ENCODE results near the gene NXF1.
"Not testable (repeated sequence)": the region's sequence is repeated elsewhere in the genome, so short reads cannot be mapped to it uniquely, and the experiment has no call there.

Gene NXF1

GRCh38 chr11:62842171-62842741 lies 37.0 kb upstream of the NXF1 start:
- Mint-ChIP-seq H3K4me3 (no peak overlapping the region), H3K27me3 (peaks cover 5% of the 10 kb centered on the region), H3K9me3 (no peaks in the 10 kb centered on the region), H3K27ac (no peak overlapping the region), H3K36me3 (peaks cover 14% of the 10 kb centered on the region), H3K4me1 (peaks cover 22% of the 10 kb centered on the region)
- CTCF ChIA-PET = interaction anchor here (1.1 kb wide), 1 partner anchor 56 kb away, joined by 3 read pairs; no protein-coding TSS in a partner anchor
- peak; percentile 61 for DNase-seq

GRCh38 chr11:62841361-62842170 lies 36.3 kb upstream of the NXF1 start:
- CTCF ChIA-PET = interaction anchor here (1.0 to 1.8 kb wide), 4 partner anchors 13 to 56 kb away, joined by 3 to 6 read pairs (median 4); partner anchors contain the start of gene TMEM179B
- Mint-ChIP-seq H3K4me3 (no peak overlapping the region), H3K27me3 (no peaks in the 10 kb centered on the region), H3K36me3 (peaks cover 16% of the 10 kb centered on the region), H3K4me1 (peaks cover 22% of the 10 kb centered on the region), H3K9me3 (no peaks in the 10 kb centered on the region), H3K27ac (no peak overlapping the region)
- peak; percentile 91 for DNase-seq

DNA sequence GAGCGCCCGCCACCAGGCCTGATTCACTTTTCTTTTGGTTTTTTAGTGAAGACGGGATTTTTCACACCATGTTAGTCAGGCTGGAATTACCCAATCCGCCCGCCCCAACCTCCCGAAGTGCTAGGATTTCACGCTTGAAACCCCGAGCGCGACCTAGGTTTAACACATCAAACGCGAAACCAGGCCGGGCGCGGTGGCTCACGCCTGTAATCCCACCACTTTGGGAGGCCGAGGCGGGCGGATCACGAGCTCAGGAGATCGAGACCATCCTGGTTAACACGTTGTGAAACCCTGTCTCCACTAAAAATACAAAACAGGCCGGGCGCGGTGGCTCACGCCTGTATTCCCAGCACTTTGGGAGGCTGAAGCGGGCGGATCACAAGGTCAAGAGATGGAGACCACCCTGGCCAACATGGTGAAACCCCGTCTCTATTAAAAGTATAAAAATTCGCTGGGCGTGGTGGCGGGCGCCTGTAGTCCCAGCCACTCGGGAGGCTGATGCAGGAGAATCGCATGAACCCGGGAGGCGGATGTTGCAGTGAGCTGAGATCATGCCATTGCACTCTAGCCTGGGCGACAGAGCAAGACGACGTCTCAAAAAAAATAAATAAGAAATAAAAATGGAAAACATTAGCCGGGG lies 35.6 kb upstream of the NXF1 start:
- CTCF ChIA-PET = interaction anchor here (1.0 to 1.8 kb wide), 4 partner anchors 13 to 55 kb away, joined by 3 to 6 read pairs (median 4); partner anchors contain the start of gene TMEM179B
- not testable (repeated sequence) for H3K27ac Mint-ChIP-seq, H3K27me3 Mint-ChIP-seq, H3K4me3 Mint-ChIP-seq, H3K9me3 Mint-ChIP-seq
- DNase-seq = peak; percentile 80
- peaks cover 24% of the 10 kb centered on the region for H3K4me1 Mint-ChIP-seq
- peaks cover 19% of the 10 kb centered on the region for H3K36me3 Mint-ChIP-seq

DNA sequence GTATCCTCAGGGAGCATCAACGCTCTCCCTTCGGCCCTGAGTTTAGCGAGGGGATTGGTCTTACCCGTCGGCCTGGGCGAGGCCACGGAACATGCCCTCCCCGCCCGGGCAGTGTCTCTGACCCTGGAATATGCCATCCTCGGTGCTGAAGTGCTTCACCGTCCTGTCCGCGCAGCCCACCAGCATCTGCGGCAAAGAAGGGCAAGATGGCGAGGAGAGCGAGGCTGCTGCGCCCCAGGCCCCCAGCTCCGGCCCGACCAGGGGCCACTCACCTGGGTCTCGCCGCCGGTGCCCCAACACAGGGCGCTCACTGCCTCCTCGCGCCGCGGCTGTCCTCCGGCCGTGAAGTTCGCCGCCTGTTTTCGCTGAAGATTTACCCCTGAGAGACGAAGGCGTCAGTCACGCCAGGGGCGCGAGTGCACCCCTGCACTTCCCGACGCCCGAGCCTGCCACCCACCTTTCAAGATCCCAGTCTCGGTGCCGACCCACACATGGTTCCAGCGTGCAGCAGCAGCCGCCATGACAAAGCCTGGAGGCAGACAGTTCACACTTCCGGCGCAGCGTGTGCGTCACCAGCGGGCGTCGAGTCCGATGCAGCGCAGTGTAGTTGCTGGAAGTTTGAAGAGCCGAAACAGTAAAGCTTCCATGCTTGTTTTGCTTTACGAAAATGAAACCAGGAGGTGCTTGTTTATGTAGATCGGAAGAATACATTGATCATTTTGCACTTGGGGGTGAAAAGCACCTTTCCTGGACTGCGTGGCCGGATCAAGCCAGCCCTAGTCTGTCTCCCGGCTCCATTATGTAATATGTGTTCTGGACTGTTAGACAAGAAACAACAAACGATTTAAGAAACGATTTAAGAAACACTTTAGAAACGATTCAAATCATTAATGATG lies 34.1 kb upstream of the NXF1 start, which contains the start of gene WDR74:
WDR74 (minus strand) TSS at position 541 of the 896 bp plus-strand sequence; CDS start at position 521, 20 bp downstream.
- CTCF ChIA-PET = interaction anchor here (0.6 kb wide), 1 partner anchor 53 kb away, joined by 5 read pairs; no protein-coding TSS in a partner anchor
- no peaks in the 10 kb centered on the region for H3K27me3 Mint-ChIP-seq
- H3K4me1 Mint-ChIP-seq = peaks cover 33% of the 10 kb centered on the region
- no peaks in the 10 kb centered on the region for H3K9me3 Mint-ChIP-seq
- no peak within 1 kb of the TSS for H3K4me3 Mint-ChIP-seq
- no peak within 1 kb of the TSS for H3K27ac Mint-ChIP-seq
- DNase-seq = peak; percentile 97
- peaks cover 28% of the 10 kb centered on the region for H3K36me3 Mint-ChIP-seq

- Mint-ChIP-seq H3K27ac (no peak overlapping the region), H3K27me3 (no peaks in the 10 kb centered on the region), H3K36me3 (peaks cover 39% of the 10 kb centered on the region), H3K9me3 (no peaks in the 10 kb centered on the region), H3K4me3 (no peak overlapping the region), H3K4me1 (peaks cover 46% of the 10 kb centered on the region)
- CTCF ChIA-PET = no interaction called here
- DNase-seq = no peak
Measured at GRCh38 chr11:62835336-62835735, 30.1 kb upstream of the NXF1 start.

GRCh38 chr11:62832336-62833234 lies 27.3 kb upstream of the NXF1 start, which contains the start of gene TEX54:
TSS of gene TEX54 (minus strand) at chr11:62832841.
- no peaks in the 10 kb centered on the region for H3K27me3 Mint-ChIP-seq

DNA sequence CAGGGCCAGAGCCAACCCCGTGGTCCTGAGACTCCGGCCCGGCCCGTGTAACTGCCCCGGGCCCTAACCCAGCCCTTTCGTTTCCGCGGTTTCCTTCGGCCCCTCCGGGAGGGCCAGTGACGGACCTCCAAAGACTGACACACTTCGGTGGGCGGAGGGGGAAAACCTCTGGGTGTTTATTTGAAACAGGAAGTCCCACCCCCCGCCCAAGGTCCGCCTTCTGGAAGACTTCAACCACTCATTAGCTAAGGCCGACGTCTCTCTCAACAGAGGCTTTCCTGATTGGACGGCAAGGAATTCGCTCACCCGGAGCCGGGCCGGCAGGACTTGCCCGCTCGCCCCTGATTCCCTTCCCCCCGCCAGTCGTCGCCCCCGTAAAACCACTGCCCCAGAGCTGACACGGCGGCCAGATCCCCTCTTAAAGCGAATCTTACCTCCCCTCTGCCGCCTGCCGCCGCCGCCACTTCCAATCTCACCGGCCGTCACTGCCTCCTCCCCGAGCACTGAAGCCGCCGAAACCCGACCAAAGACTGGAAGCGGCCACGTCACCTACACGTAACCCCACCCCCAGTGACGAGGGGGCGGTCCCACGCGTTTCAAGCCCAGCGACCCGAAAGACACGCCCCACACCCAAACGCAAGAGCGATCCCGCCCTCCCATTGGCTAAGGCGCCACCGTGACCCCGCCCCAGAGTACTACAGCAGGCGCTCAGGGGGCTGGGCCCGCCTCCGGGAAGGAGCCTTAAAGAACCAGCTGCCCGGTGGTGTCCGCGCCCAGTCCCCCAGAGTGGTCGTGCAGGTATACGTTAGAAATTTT lies 26.5 kb upstream of the NXF1 start, which contains the start of gene STX5:
STX5 (minus strand) TSS at position 532 of the 816 bp plus-strand sequence. CDS start 808 bp downstream, outside the sequence.
- Mint-ChIP-seq H3K9me3 (no peaks in the 10 kb centered on the region), H3K36me3 (peaks cover 39% of the 10 kb centered on the region), H3K4me1 (peaks cover 45% of the 10 kb centered on the region)

More at GRCh38 chr11:62832336-62833234, 27.3 kb upstream of the NXF1 start, which contains the start of gene TEX54:
- Mint-ChIP-seq H3K4me3 (peak within 1 kb of the TSS; percentile 90), H3K36me3 (peaks cover 34% of the 10 kb centered on the region), H3K27ac (peak within 1 kb of the TSS; percentile 98), H3K9me3 (no peaks in the 10 kb centered on the region), H3K4me1 (peaks cover 41% of the 10 kb centered on the region)
- DNase-seq = no peak
- CTCF ChIA-PET = interaction anchor here (1.0 to 2.1 kb wide), 2 partner anchors 45 to 49 kb away, joined by 3 to 18 read pairs; partner anchors contain the start of genes SLC3A2 and TMEM179B

GRCh38 chr11:62830904-62831519 lies 25.8 kb upstream of the NXF1 start:
- H3K27me3 Mint-ChIP-seq = no peaks in the 10 kb centered on the region
- H3K27ac Mint-ChIP-seq = peak overlapping the region; percentile 98
- CTCF ChIA-PET = interaction anchor here (2.1 kb wide), 1 partner anchor 44 kb away, joined by 18 read pairs; the partner anchor contains the start of gene TMEM179B
- H3K9me3 Mint-ChIP-seq = no peaks in the 10 kb centered on the region
- H3K36me3 Mint-ChIP-seq = peaks cover 34% of the 10 kb centered on the region
- no peak for DNase-seq
- peaks cover 44% of the 10 kb centered on the region for H3K4me1 Mint-ChIP-seq
- peak overlapping the region; percentile 90 for H3K4me3 Mint-ChIP-seq

More for the DNA sequence above, 26.5 kb upstream of the NXF1 start, which contains the start of gene STX5:
- CTCF ChIA-PET = interaction anchor here (0.5 to 2.1 kb wide), 3 partner anchors 45 to 59 kb away, joined by 3 to 18 read pairs (median 3); partner anchors contain the start of genes SLC3A2 and TMEM179B
- DNase-seq = peak; percentile 100
- peak within 1 kb of the TSS; percentile 98 for H3K27ac Mint-ChIP-seq
- no peaks in the 10 kb centered on the region for H3K27me3 Mint-ChIP-seq
- peak within 1 kb of the TSS; percentile 90 for H3K4me3 Mint-ChIP-seq

GRCh38 chr11:62828130-62828529 lies 22.9 kb upstream of the NXF1 start:
- Mint-ChIP-seq H3K36me3 (peaks cover 43% of the 10 kb centered on the region), H3K4me1 (peaks cover 40% of the 10 kb centered on the region)
- not testable (repeated sequence) for DNase-seq, H3K27ac Mint-ChIP-seq, H3K4me3 Mint-ChIP-seq, H3K27me3 Mint-ChIP-seq, H3K9me3 Mint-ChIP-seq
- CTCF ChIA-PET = interaction anchor here (1.4 to 1.6 kb wide), 2 partner anchors 34 to 42 kb away, joined by 3 to 5 read pairs; no protein-coding TSS in a partner anchor

DNA sequence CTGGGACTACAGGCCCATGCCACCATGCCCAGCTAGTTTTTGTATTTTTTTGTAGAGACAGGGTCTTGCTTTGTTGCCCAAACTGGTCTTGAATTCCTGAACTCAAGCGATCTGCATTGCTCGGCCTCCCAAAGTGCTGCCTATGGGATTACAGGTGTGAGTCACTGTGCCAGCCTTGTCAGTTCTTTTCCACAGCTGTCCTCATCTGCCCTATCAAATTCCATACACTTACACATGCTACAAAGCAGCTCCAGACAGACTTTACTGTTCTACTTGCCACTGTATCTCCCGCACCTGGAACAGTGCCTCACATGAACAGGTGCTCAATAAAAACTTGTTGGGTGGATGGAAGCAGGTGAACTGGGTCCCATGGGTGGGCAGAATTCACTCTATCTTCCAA lies 18.4 kb upstream of the NXF1 start:
- no peaks in the 10 kb centered on the region for H3K27me3 Mint-ChIP-seq
- no peak overlapping the region for H3K4me3 Mint-ChIP-seq
- H3K9me3 Mint-ChIP-seq = no peaks in the 10 kb centered on the region
- no peak overlapping the region for H3K27ac Mint-ChIP-seq
- DNase-seq = no peak
- peaks cover 51% of the 10 kb centered on the region for H3K36me3 Mint-ChIP-seq
- CTCF ChIA-PET = interaction anchor here (0.9 kb wide), 2 partner anchors 37 to 54 kb away, joined by 3 read pairs; no protein-coding TSS in a partner anchor
- peaks cover 22% of the 10 kb centered on the region for H3K4me1 Mint-ChIP-seq

DNA sequence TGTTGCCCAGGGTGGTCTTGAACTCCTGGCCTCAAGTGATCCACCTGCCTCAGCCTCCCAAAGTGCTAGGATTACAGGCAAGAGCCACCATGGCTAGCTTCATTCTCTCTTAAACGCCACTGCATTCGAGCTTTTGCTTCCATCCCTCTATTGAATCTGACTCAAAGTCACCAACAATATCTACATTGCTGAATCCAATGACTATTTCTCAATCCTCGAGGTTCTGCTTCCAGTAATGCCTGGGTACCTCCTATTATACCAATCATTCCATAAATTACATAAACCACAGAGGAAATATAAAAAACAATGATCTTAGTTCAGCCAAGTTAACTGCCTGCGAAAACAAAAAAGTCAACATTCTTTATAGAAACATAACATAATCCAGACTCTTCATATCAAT lies 11.9 kb upstream of the NXF1 start:
- H3K27ac Mint-ChIP-seq = no peak overlapping the region
- H3K9me3 Mint-ChIP-seq = no peaks in the 10 kb centered on the region
- no peak overlapping the region for H3K4me3 Mint-ChIP-seq
- H3K27me3 Mint-ChIP-seq = no peaks in the 10 kb centered on the region
- H3K4me1 Mint-ChIP-seq = peaks cover 2% of the 10 kb centered on the region
- peaks cover 19% of the 10 kb centered on the region for H3K36me3 Mint-ChIP-seq
- CTCF ChIA-PET = interaction anchor here (1.0 to 1.4 kb wide), 2 partner anchors 31 to 61 kb away, joined by 3 read pairs; no protein-coding TSS in a partner anchor
- DNase-seq = no peak

All from activated naive CD4-positive, alpha-beta T cell treated with anti-CD3 and anti-CD28 coated beads, Interleukin-2, amount 10 ng/mL, durations not matched to agents 7 days and 5 days (primary cell).